Stimulated activated CD4-positive, alpha-beta T cell treated with anti-CD3 and anti-CD28 coated beads, Interleukin-4, amount 100 ng/mL, for 24 hours (primary cell): Measurements from ENCODE around the gene BAD.
"Not testable (repeated sequence)": the region's sequence is repeated elsewhere in the genome, so short reads cannot be mapped to it uniquely, and the experiment has no call there.

Experiments
- DNase-seq: peaks from one replicate; pipeline ENCODE4 v3.0.0-alpha.2; 2020

BAD gene

GRCh38 chr11:64284048-64284961 is at the start of gene BAD:
Gene BAD, minus strand, starts transcription at chr11:64284665. Its CDS starts 297 bp downstream, at chr11:64284368.
- peak; percentile 93 for DNase-seq

- DNase-seq, result no peak
Measured at GRCh38 chr11:64333556-64333955, 49.1 kb upstream of the BAD start.

GRCh38 chr11:64331569-64332371 is 47.3 kb upstream of the BAD start:
- DNase-seq, result peak; percentile 71

- no peak for DNase-seq
Measured at GRCh38 chr11:64330888-64331287, 46.4 kb upstream of the BAD start.

GRCh38 chr11:64327993-64328392 is 43.5 kb upstream of the BAD start:
- DNase-seq, result no peak

GRCh38 chr11:64327375-64327774 is 42.9 kb upstream of the BAD start:
- no peak for DNase-seq

GRCh38 chr11:64324692-64325469 is 40.4 kb upstream of the BAD start:
- no peak for DNase-seq

- not testable (repeated sequence) for DNase-seq
Measured at GRCh38 chr11:64323984-64324383, 39.5 kb upstream of the BAD start.

GRCh38 chr11:64323373-64323772 is 38.9 kb upstream of the BAD start:
- no peak for DNase-seq

GRCh38 chr11:64322925-64323260 is 38.4 kb upstream of the BAD start:
- DNase-seq, result no peak

GRCh38 chr11:64321533-64321932 is 37.1 kb upstream of the BAD start:
- no peak for DNase-seq

GRCh38 chr11:64321026-64321425 is 36.6 kb upstream of the BAD start:
- no peak for DNase-seq

GRCh38 chr11:64320556-64320955 is 36.1 kb upstream of the BAD start:
- DNase-seq, result no peak

- DNase-seq, result no peak
Measured at GRCh38 chr11:64318766-64319761, 34.6 kb upstream of the BAD start.

- peak; percentile 95 for DNase-seq
Measured at GRCh38 chr11:64317961-64318765, 33.7 kb upstream of the BAD start, which contains the start of gene PRDX5. Gene PRDX5, plus strand, starts transcription at chr11:64318121. Its CDS starts 95 bp downstream, at chr11:64318216.

GRCh38 chr11:64317325-64317960 is 33.0 kb upstream of the BAD start, which contains the start of gene TRMT112:
Gene TRMT112, minus strand, starts transcription at chr11:64317559. Its CDS starts 33 bp downstream, at chr11:64317526.
- DNase-seq, result peak; percentile 98

GRCh38 chr11:64316672-64317324 is 32.3 kb upstream of the BAD start:
- peak; percentile 39 for DNase-seq

- not testable (repeated sequence) for DNase-seq
Measured at GRCh38 chr11:64315667-64316526, 31.4 kb upstream of the BAD start.
